ENCODE measurements around the gene TAS1R1. TPM values are rescaled to one million over a fixed set of nuclear protein-coding genes. Genes with fewer than 3 reads are reported as not detected.

Gene TAS1R1
- not detected for total RNA-seq

DNA sequence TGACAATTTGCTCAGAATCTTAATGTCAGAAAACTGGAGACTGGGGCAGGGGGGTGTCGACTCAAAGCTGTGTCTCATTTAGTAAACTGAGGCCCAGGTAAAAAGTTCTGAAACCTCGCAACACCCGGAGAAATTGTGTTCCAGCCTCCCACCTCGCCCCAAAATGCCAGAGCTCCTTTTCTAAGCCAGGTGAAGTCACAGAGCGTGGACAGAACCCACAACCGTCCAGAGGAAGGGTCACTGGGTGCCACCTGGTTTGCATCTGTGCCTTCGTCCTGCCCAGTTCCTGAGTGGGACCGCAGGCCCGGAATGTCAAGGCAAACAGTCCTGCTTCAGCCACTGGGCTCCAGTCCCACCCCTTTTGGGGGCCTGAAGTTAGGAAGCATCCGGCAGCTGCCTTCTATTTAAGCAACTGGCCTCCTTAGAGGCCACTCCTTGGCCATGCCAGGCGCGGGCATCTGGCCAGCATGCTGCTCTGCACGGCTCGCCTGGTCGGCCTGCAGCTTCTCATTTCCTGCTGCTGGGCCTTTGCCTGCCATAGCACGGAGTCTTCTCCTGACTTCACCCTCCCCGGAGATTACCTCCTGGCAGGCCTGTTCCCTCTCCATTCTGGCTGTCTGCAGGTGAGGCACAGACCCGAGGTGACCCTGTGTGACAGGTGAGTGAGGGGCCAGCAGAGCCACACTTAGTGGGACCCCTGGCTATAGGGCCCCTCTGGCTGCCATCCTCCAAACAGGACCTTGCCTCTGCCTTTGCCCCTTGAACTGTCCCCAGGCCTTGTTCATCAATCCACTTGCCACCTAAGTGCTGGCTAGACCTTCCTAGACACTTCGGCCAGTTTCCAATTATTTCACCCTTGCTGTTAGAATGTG, at the start of gene TAS1R1:
TAS1R1 (plus strand) TSS at position 401 of the 872 bp plus-strand sequence; CDS start at position 468, 67 bp downstream.
- peak within 1 kb of the TSS; percentile 90 to 100 (median 93) for H3K4me3 ChIP-seq
- H3K27me3 ChIP-seq = no peaks in the 10 kb centered on the region
- DNase-seq = no peak
- H3K4me1 ChIP-seq = peaks cover 0 to 22% (median 13%) of the 10 kb centered on the region in 4 donors
- H3K9me3 ChIP-seq = no peaks in the 10 kb centered on the region
- no peak for TF ChIP-seq POLR2A (IDR thresholded peaks at IDR 0.05)
- TF ChIP-seq, protein P1, sequence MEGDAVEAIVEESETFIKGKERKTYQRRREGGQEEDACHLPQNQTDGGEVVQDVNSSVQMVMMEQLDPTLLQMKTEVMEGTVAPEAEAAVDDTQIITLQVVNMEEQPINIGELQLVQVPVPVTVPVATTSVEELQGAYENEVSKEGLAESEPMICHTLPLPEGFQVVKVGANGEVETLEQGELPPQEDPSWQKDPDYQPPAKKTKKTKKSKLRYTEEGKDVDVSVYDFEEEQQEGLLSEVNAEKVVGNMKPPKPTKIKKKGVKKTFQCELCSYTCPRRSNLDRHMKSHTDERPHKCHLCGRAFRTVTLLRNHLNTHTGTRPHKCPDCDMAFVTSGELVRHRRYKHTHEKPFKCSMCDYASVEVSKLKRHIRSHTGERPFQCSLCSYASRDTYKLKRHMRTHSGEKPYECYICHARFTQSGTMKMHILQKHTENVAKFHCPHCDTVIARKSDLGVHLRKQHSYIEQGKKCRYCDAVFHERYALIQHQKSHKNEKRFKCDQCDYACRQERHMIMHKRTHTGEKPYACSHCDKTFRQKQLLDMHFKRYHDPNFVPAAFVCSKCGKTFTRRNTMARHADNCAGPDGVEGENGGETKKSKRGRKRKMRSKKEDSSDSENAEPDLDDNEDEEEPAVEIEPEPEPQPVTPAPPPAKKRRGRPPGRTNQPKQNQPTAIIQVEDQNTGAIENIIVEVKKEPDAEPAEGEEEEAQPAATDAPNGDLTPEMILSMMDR (IDR thresholded peaks at IDR 0.05) = no peak
- H3K27ac ChIP-seq = peak within 1 kb of the TSS; percentile 69 to 85 (median 74)
- peaks cover 0 to 9% (median 0%) of the 10 kb centered on the region in 3 donors for H3K36me3 ChIP-seq

DNA sequence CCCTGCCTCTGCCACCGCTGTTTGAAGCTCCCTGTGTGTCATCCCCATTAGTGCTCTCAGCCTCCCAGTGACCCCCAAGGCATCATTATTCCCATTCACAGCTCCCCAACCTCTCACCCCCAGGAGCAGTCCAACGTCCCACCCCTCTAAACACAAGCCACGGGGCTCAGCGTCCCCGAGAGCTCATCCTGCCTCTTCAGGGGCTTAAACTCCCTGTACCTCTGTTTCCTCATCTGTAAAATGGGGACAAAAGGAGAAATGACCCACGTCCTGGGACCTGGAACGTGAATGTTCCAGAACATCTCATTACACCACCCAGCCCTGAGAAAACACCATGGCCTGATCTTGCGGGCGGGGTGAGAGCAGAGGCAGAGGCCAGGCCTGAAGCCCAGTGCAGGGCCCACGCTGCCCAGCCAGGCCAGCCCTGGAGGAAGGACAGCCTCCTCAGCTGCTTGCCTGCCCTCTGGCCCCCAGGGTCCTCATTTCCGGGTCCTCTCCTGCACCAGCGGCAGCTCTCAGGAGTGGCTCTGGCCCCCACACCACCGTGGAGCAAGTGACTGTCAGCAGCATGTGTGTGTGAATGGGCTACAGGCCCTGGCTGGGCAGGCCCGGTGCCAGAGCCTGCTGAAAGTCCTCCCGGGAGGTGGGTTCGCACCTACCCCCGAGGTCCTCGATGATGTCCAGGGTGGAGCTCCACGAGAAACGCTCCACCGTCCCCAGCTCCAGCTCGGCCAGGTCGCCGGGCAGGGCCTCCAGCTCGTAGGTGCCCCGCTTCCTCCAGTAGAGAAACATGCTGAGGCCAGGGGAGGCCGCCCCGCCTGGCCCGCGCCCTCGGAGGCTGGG, 49.5 kb upstream of the TAS1R1 start:
- Histone ChIP-seq H3K4me3 (no peak overlapping the region), H3K9me3 (no peaks in the 10 kb centered on the region), H3K27me3 (no peaks in the 10 kb centered on the region), H3K4me1 (no peaks in the 10 kb centered on the region), H3K36me3 (no peaks in the 10 kb centered on the region), H3K27ac (no peak overlapping the region)
- DNase-seq = no peak
- TF ChIP-seq POLR2A (IDR thresholded peaks at IDR 0.05) = no peak
- TF ChIP-seq, protein P1 (IDR thresholded peaks at IDR 0.05) = no peak

DNA sequence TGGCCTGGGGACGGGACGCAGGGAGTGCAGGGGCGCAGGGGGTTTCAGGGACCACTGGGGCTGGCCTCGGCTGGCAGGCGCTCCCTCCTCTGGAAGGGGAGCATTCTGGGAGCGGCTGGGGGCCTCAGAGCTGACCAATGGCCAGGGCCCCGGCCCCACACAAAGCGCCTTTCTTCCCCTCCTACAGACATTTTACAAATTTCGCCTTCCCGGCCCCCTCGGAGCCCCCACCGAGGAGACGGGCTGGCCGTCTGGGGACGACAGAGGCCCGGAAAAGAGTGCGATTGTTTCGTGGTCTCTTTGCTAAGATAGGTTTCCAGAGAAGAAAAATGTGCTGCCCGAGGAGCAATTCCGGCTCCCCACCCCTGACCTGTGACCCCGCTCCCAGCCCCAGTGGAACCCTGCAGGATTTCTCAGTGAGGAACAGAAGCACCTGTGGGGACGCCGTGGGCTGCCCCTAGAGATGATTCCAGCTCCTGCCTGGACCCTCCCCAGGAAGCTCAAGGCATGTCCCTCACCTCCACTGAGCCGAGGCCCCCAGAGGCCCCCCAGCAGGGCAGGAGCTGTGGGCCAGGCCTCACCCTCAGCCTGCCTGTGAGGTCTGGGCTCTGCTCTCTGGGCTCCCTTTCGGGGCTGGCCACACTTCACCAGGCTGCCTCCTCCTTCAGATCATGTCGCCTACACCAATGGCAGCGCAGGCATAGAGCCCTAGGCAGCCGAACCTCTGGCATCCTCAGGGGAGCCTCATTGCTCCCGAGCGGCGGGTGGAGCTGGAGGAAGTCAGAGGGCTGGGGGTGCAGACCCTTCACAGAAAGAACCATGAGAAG, 48.7 kb upstream of the TAS1R1 start:
- no peaks in the 10 kb centered on the region for H3K4me1 ChIP-seq
- no peaks in the 10 kb centered on the region for H3K9me3 ChIP-seq
- no peak overlapping the region for H3K27ac ChIP-seq
- no peaks in the 10 kb centered on the region for H3K27me3 ChIP-seq
- DNase-seq = no peak
- TF ChIP-seq POLR2A (IDR thresholded peaks at IDR 0.05) = no peak
- TF ChIP-seq, protein P1 (IDR thresholded peaks at IDR 0.05) = no peak
- H3K4me3 ChIP-seq = no peak overlapping the region
- no peaks in the 10 kb centered on the region for H3K36me3 ChIP-seq

DNA sequence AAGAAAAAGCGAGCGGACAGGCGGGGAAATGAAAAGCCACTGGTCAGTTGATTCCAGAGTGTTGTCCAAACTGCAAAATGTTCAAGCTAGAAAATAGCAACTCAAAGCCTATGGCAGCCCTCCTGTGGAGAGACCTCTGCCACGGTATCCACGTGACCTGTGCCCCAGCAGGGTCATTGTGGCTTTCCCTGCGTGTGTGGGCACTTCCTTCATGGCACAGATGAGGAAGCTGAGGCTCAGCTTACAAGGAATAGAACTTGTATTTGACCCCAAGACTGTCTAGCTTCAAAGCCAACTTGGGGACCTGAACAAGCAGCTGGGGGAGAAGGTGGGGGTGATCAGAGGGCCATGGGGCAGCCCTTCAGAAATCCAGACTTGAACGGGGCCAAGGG, 48.1 kb upstream of the TAS1R1 start:
- H3K9me3 ChIP-seq = no peaks in the 10 kb centered on the region
- no peaks in the 10 kb centered on the region for H3K36me3 ChIP-seq
- TF ChIP-seq, protein P1 (IDR thresholded peaks at IDR 0.05) = no peak
- no peak for TF ChIP-seq POLR2A (IDR thresholded peaks at IDR 0.05)
- H3K4me3 ChIP-seq = no peak overlapping the region
- no peaks in the 10 kb centered on the region for H3K4me1 ChIP-seq
- no peak overlapping the region for H3K27ac ChIP-seq
- DNase-seq = no peak
- no peaks in the 10 kb centered on the region for H3K27me3 ChIP-seq

DNA sequence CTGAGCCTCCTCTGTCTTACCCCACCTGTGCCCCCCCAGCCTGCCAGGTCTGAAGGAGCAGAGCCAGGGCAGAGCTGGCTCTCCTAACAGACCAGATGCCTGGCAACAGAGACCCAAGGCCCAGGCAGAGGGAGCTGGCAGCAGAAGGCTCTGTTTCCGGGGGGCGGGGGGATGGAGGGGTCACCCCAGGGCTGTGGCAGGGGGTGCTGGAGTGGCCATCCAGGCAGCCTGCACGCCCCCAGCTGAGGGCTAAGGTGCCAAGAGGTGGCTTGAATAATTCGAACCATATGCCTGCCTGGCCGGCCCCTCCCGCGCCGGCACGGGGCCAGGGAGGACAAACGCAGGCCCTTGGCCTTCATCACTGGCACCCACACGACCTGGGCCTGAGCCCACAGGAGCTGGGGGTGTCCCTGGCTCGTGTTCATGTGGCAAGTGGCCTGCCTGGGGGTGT, 47.6 kb upstream of the TAS1R1 start:
- Histone ChIP-seq H3K9me3 (no peaks in the 10 kb centered on the region), H3K4me1 (no peaks in the 10 kb centered on the region), H3K27me3 (no peaks in the 10 kb centered on the region), H3K27ac (no peak overlapping the region), H3K4me3 (no peak overlapping the region), H3K36me3 (no peaks in the 10 kb centered on the region)
- no peak for DNase-seq
- TF ChIP-seq, protein P1 (IDR thresholded peaks at IDR 0.05) = no peak
- no peak for TF ChIP-seq POLR2A (IDR thresholded peaks at IDR 0.05)
